Activated naive CD8-positive, alpha-beta T cell treated with anti-CD3 and anti-CD28 coated beads, Interleukin-2, amount 10 ng/mL, durations not matched to agents 7 days and 5 days (primary cell): ENCODE data around the gene NUDT19. TPM values are rescaled to one million over a fixed set of nuclear protein-coding genes. Genes with fewer than 3 reads are reported as not detected.
A peak's percentile ranks its signal among the peaks of the same experiment; 100 is the strongest.
"Not testable (repeated sequence)": the region's sequence is repeated elsewhere in the genome, so short reads cannot be mapped to it uniquely, and the experiment has no call there.

Source experiments
- ATAC-seq: fragments of 150-1000 bp; cut with Tn5 transposase; one replicate; pipeline ENCODE4 v1.10.0; 2021; ENCODE audit warnings: low read depth, moderate library complexity
- POLR2A ChIA-PET: fragments of 350-600 bp; sonication (Branson Sonifier 250); formaldehyde crosslinking; loops from one replicate; lab custom pipeline; 2021; ENCODE audit warnings: antibody characterized with exemption; lab: Charles Lee
- DNase-seq: peaks from one replicate; pipeline ENCODE4 v3.0.0; 2021
- H3K27ac Mint-ChIP-seq: one replicate; pipeline ENCODE4 v1.8.0; 2022; ENCODE audit warnings: mild to moderate bottlenecking, mixed read lengths
- H3K27me3 Mint-ChIP-seq: one replicate; pipeline ENCODE4 v1.8.0; 2022; ENCODE audit warnings: mild to moderate bottlenecking, moderate library complexity, mixed read lengths
- H3K36me3 Mint-ChIP-seq: one replicate; pipeline ENCODE4 v1.8.0; 2021; ENCODE audit warnings: mild to moderate bottlenecking, mixed read lengths
- H3K4me1 Mint-ChIP-seq: one replicate; pipeline ENCODE4 v1.8.0; 2021; ENCODE audit warnings: mixed read lengths
- H3K4me3 Mint-ChIP-seq: one replicate; pipeline ENCODE4 v1.8.0; 2022; ENCODE audit warnings: mild to moderate bottlenecking, moderate library complexity, mixed read lengths
- H3K9me3 Mint-ChIP-seq: one replicate; pipeline ENCODE4 v1.8.0; 2021; ENCODE audit warnings: mixed read lengths
- total RNA-seq, 2 experiments: library from RNA; stranded (reverse); gene quantifications; one replicate each; pipeline ENCODE4 v1.2.3, GENCODE V29; 2021

NUDT19 gene
- total RNA-seq, 2 experiments from 2014 or later: 15.2 to 15.4 TPM

GRCh38 chr19:32696771-32697170 lies 5.2 kb downstream of the NUDT19 start:
- H3K4me3 Mint-ChIP-seq, DNase-seq, H3K9me3 Mint-ChIP-seq, H3K27ac Mint-ChIP-seq, ATAC-seq, H3K27me3 Mint-ChIP-seq, POLR2A ChIA-PET: not testable (repeated sequence)
- peaks cover 70% of the 10 kb centered on the region for H3K36me3 Mint-ChIP-seq
- peaks cover 43% of the 10 kb centered on the region for H3K4me1 Mint-ChIP-seq

DNA sequence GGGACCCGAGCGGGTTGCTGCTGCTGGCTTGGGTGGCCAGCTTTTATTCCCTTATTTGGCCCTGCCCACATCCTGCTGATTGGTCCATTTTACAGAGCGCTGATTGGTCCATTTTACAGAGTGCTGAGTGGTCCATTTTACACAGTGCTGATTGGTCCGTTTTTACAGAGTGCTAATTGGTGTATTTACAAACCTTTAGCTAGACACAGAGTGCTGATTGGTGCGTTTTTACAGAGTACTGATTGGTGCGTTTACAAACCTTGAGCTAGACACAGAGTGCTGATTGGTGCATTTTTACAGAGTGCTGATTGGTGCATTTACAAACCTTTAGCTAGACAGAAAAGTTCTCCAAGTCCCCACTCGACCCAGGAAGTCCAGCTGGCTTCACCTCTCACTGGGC lies 8.5 kb downstream of the NUDT19 start:
- Mint-ChIP-seq H3K9me3 (peaks cover 14% of the 10 kb centered on the region), H3K36me3 (peaks cover 90% of the 10 kb centered on the region), H3K4me1 (peaks cover 23% of the 10 kb centered on the region)
- not testable (repeated sequence) for H3K27ac Mint-ChIP-seq, H3K27me3 Mint-ChIP-seq, DNase-seq, ATAC-seq, H3K4me3 Mint-ChIP-seq
- POLR2A ChIA-PET: interaction anchor here (0.8 to 2.0 kb wide), 2 partner anchors 9 to 50 kb away, joined by 5 read pairs; partner anchors contain the start of gene NUDT19

DNA sequence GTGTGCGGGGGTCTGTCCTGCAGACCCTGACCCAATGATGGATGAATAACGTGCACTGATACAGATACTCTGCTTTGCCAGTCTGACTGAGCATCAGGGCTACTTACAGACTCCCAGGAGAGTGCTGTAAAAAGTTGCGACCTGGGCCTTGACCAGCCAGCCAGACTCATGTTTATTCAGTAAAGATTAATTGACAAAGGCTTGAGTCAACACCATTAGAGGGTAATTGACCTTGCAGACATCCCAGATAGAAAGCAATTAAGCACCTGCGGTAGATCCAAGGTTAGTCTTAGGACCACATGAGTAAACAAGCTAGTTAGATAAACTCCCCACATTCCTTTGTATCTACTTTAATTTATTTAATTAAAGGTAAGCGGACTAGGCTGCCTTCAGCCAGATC lies 10.4 kb downstream of the NUDT19 start:
- POLR2A ChIA-PET: interaction anchor here (2.0 kb wide), 1 partner anchor 11 kb away, joined by 5 read pairs; the partner anchor contains the start of gene NUDT19
- Mint-ChIP-seq H3K4me1 (peaks cover 15% of the 10 kb centered on the region), H3K9me3 (peaks cover 14% of the 10 kb centered on the region), H3K4me3 (no peak overlapping the region), H3K36me3 (peaks cover 87% of the 10 kb centered on the region), H3K27ac (no peak overlapping the region), H3K27me3 (no peaks in the 10 kb centered on the region)
- DNase-seq: no peak
- no peak for ATAC-seq

GRCh38 chr19:32704006-32704405 lies 12.4 kb downstream of the NUDT19 start:
- H3K27me3 Mint-ChIP-seq, H3K27ac Mint-ChIP-seq, POLR2A ChIA-PET, ATAC-seq, H3K4me3 Mint-ChIP-seq, DNase-seq: not testable (repeated sequence)
- peaks cover 14% of the 10 kb centered on the region for H3K9me3 Mint-ChIP-seq
- H3K4me1 Mint-ChIP-seq: peaks cover 13% of the 10 kb centered on the region
- H3K36me3 Mint-ChIP-seq: peaks cover 77% of the 10 kb centered on the region

DNA sequence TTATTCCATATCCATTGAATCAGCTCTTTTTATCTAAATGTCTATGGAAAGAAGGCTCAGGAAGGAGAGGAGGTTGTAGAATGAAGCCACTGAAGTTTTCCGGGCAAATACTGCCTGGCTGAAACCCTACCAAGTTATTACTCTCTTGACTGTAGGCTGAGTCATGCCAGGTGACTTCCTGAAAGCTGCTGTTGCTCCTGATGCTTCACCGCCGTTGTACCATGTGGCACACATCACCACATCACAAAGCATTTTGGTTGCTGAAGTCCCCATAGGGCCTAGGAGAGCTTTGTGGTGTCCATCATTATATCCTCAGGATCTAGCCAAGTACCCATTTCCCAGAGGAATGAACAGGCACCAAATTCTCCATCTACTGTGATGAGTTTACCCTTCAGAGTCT lies 16.8 kb downstream of the NUDT19 start:
- Mint-ChIP-seq H3K27me3 (no peaks in the 10 kb centered on the region), H3K9me3 (peaks cover 5% of the 10 kb centered on the region), H3K27ac (peak overlapping the region; percentile 64), H3K4me3 (no peak overlapping the region), H3K4me1 (peaks cover 8% of the 10 kb centered on the region), H3K36me3 (peaks cover 53% of the 10 kb centered on the region)
- POLR2A ChIA-PET: interaction anchor here (0.7 kb wide), 1 partner anchor 34 kb away, joined by 4 read pairs; the partner anchor contains the start of gene ANKRD27
- DNase-seq (no peak), ATAC-seq (peak; percentile 85)

GRCh38 chr19:32709032-32709431 lies 17.4 kb downstream of the NUDT19 start:
- ATAC-seq: no peak
- peaks cover 8% of the 10 kb centered on the region for H3K4me1 Mint-ChIP-seq
- POLR2A ChIA-PET: no interaction called here
- no peak overlapping the region for H3K4me3 Mint-ChIP-seq
- H3K36me3 Mint-ChIP-seq: peaks cover 49% of the 10 kb centered on the region
- no peaks in the 10 kb centered on the region for H3K27me3 Mint-ChIP-seq
- H3K27ac Mint-ChIP-seq: peak overlapping the region; percentile 64
- DNase-seq: no peak
- peaks cover 3% of the 10 kb centered on the region for H3K9me3 Mint-ChIP-seq

DNA sequence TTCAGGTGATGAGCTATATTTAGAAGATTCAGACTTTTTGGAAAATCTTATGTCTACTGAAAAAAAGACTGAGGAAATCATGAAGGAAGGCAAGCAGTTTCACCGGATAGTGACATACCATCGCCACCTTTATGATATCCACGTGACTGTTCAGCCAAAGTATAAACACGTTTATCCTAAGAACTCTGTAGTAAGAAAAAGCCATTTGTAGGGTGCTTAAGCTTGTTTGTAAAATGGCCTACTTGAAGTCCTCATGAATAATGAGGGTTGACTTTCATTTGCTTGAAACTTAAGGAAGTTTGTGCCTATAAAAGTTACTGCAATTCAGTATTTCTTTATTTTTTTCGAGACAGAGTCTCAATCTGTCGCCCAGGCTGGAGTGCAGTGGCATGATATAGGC lies 20.1 kb downstream of the NUDT19 start:
- peaks cover 8% of the 10 kb centered on the region for H3K4me1 Mint-ChIP-seq
- POLR2A ChIA-PET: interaction anchor here (0.6 kb wide), 1 partner anchor 60 kb away, joined by 3 read pairs; no protein-coding TSS in a partner anchor
- H3K27me3 Mint-ChIP-seq: no peaks in the 10 kb centered on the region
- H3K27ac Mint-ChIP-seq: no peak overlapping the region
- H3K4me3 Mint-ChIP-seq: no peak overlapping the region
- DNase-seq: no peak
- ATAC-seq: no peak
- peaks cover 37% of the 10 kb centered on the region for H3K36me3 Mint-ChIP-seq
- no peaks in the 10 kb centered on the region for H3K9me3 Mint-ChIP-seq

- H3K27ac Mint-ChIP-seq: not testable (repeated sequence)
These were observed 24.6 kb downstream of the NUDT19 start for GRCh38 chr19:32716203-32716602.

DNA sequence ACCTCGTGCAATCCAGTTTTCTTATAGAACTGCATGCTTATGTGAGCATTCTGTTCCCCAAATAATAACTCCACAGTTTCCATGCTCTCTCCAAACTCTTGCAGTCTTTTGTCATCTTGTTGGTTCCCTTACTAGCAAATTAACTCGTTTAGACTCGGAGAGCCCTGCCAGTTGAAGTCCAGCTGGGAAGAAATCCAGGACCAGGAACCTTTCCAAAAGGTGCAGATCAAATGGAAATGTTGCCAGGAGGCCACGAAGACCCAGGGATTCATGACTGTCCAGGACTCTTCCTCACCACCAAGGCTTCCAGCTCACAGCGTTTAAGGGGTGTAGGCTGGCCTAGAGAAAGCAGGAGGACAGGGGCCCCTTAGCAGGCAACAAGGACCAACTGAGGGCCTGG lies 25.9 kb downstream of the NUDT19 start:
- Mint-ChIP-seq H3K27ac (no peak overlapping the region), H3K4me1 (no peaks in the 10 kb centered on the region), H3K36me3 (peaks cover 16% of the 10 kb centered on the region), H3K4me3 (no peak overlapping the region), H3K27me3 (no peaks in the 10 kb centered on the region), H3K9me3 (no peaks in the 10 kb centered on the region)
- no peak for DNase-seq
- POLR2A ChIA-PET: no interaction called here
- no peak for ATAC-seq

More at GRCh38 chr19:32716203-32716602, 24.6 kb downstream of the NUDT19 start:
- H3K27me3 Mint-ChIP-seq, H3K9me3 Mint-ChIP-seq, ATAC-seq, H3K4me3 Mint-ChIP-seq, H3K4me1 Mint-ChIP-seq, POLR2A ChIA-PET, DNase-seq: not testable (repeated sequence)
- peaks cover 17% of the 10 kb centered on the region for H3K36me3 Mint-ChIP-seq

DNA sequence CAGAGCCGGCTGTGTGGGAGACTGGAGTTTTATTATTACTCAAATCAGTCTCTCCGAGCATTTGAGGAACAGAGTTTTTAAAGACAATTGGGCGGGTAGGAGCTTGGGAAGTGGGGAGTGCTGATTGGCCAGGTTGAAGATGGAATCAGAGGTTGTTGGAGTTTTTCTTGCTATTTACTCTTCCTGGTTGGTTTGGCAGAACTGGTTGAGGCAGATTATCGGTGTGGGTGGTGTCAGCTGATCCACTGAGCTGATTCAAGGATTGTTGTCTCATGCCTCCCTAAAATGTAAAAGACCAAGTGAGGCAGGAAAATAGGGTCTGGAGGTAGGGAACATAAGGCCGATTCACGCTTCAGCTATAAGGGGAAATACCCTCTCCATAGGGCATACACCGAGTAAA lies 26.7 kb downstream of the NUDT19 start:
- Mint-ChIP-seq H3K27ac (no peak overlapping the region), H3K9me3 (no peaks in the 10 kb centered on the region), H3K36me3 (peaks cover 11% of the 10 kb centered on the region), H3K4me1 (no peaks in the 10 kb centered on the region), H3K4me3 (no peak overlapping the region), H3K27me3 (no peaks in the 10 kb centered on the region)
- DNase-seq (no peak), ATAC-seq (no peak)
- POLR2A ChIA-PET: no interaction called here

- Mint-ChIP-seq H3K27me3 (peaks cover 2% of the 10 kb centered on the region), H3K36me3 (peaks cover 8% of the 10 kb centered on the region), H3K9me3 (no peaks in the 10 kb centered on the region), H3K27ac (no peak within 1 kb of the TSS), H3K4me3 (no peak within 1 kb of the TSS), H3K4me1 (no peaks in the 10 kb centered on the region)
- no peak for DNase-seq
- POLR2A ChIA-PET: no interaction called here
- ATAC-seq: no peak
These were observed 28.0 kb downstream of the NUDT19 start, which contains the start of gene TDRD12 for GRCh38 chr19:32719611-32720059. Gene TDRD12 (plus strand): TSS chr19:32719767. CDS start chr19:32720073, 306 bp downstream.

DNA sequence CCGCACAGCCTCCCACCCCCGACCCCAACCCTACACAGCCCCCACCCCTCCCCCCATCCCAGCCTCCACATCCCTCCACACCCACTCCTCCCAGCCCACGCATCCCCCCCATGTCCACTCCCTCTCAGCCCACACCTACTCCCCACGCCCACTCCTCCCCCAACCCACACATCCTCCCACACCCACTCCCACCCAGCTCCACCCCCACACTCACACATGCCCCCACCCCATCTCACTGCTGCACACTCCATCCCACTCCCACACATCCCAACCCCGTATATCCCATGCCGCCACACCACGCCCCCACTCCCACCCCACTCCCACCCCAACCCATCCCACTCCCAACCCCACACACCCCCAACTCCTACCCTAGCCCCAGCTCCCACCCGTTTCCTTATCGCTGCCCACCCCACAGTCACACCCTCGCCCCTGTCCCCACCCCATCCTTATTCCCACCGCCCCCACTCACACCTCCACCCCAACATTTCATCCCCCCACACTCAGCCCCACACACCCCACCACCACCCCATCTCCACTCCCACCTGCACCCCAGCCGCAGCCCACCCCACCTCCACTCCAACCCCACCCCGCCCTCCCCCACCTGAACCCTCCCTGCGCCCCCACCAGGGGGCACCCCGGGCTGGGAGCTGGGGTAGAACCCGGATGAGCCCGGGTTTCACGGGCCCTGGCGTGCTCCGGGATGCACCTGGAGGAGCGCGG lies 28.8 kb downstream of the NUDT19 start:
- H3K27me3 Mint-ChIP-seq: peaks cover 2% of the 10 kb centered on the region
- no peak for ATAC-seq
- no peak overlapping the region for H3K4me3 Mint-ChIP-seq
- POLR2A ChIA-PET: no interaction called here
- no peak for DNase-seq
- H3K27ac Mint-ChIP-seq: no peak overlapping the region
- peaks cover 1% of the 10 kb centered on the region for H3K36me3 Mint-ChIP-seq
- no peaks in the 10 kb centered on the region for H3K9me3 Mint-ChIP-seq
- no peaks in the 10 kb centered on the region for H3K4me1 Mint-ChIP-seq

DNA sequence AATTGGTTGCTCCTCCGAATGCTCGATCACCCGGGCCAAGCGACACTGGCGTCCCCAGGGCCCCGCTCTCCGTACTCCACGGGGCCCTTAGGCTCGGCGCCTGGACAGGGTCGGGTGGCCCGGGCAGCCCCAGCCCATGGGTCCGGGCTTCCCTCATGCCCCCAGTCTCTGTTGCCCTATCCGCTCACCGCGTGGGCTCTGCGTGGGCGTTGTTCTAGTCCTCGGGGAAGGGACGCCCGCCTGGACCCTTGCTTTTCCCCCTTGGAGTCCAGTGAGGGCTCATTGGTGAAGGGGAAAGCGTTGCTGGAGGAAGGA lies 29.3 kb downstream of the NUDT19 start:
- ATAC-seq (no peak), DNase-seq (no peak)
- Mint-ChIP-seq H3K9me3 (no peaks in the 10 kb centered on the region), H3K27me3 (peaks cover 2% of the 10 kb centered on the region), H3K4me3 (no peak overlapping the region), H3K27ac (no peak overlapping the region), H3K36me3 (no peaks in the 10 kb centered on the region), H3K4me1 (no peaks in the 10 kb centered on the region)
- POLR2A ChIA-PET: no interaction called here

- H3K27ac Mint-ChIP-seq: no peak overlapping the region
- POLR2A ChIA-PET: no interaction called here
- no peak overlapping the region for H3K4me3 Mint-ChIP-seq
- DNase-seq (no peak), ATAC-seq (no peak)
- peaks cover 17% of the 10 kb centered on the region for H3K27me3 Mint-ChIP-seq
- H3K4me1 Mint-ChIP-seq: no peaks in the 10 kb centered on the region
- no peaks in the 10 kb centered on the region for H3K9me3 Mint-ChIP-seq
- H3K36me3 Mint-ChIP-seq: no peaks in the 10 kb centered on the region
These were observed 44.3 kb downstream of the NUDT19 start for GRCh38 chr19:32735936-32736335.
